Activated CD8-positive, alpha-beta memory T cell treated with anti-CD3 and anti-CD28 coated beads for 4 hours (primary cell): ENCODE results near the gene NUDT16L1.

ENCODE experiments used
- DNase-seq, 2 donors: peaks; one replicate each; pipeline ENCODE4 v3.0.0-alpha.2; 2020; ENCODE audit warnings: low read depth in 2 of 2

The NUDT16L1 gene

GRCh38 chr16:4694642-4695451, 1.5 kb downstream of the NUDT16L1 start:
- no peak for DNase-seq

GRCh38 chr16:4695473-4696171, 2.3 kb downstream of the NUDT16L1 start:
- no peak for DNase-seq

GRCh38 chr16:4696172-4696904, 3.0 kb downstream of the NUDT16L1 start:
- DNase-seq = no peak

GRCh38 chr16:4696905-4697847, 3.8 kb downstream of the NUDT16L1 start:
- no peak for DNase-seq

- DNase-seq = no peak
Observed at GRCh38 chr16:4697848-4698291, 4.5 kb downstream of the NUDT16L1 start.

GRCh38 chr16:4698321-4699045, 5.1 kb downstream of the NUDT16L1 start:
- DNase-seq = no peak

GRCh38 chr16:4699046-4699556, 5.7 kb downstream of the NUDT16L1 start:
- no peak for DNase-seq

GRCh38 chr16:4700380-4700996, 7.1 kb downstream of the NUDT16L1 start:
- no peak for DNase-seq

- no peak for DNase-seq
Observed at GRCh38 chr16:4700997-4701743, 7.8 kb downstream of the NUDT16L1 start.

GRCh38 chr16:4701791-4702465, 8.6 kb downstream of the NUDT16L1 start:
- DNase-seq = no peak

- no peak for DNase-seq
Observed at GRCh38 chr16:4702466-4702808, 9.1 kb downstream of the NUDT16L1 start.

- no peak for DNase-seq
Observed at GRCh38 chr16:4703906-4704305, 10.5 kb downstream of the NUDT16L1 start.

- no peak for DNase-seq
Observed at GRCh38 chr16:4704491-4704890, 11.1 kb downstream of the NUDT16L1 start.

GRCh38 chr16:4704913-4705312, 11.6 kb downstream of the NUDT16L1 start:
- no peak for DNase-seq

GRCh38 chr16:4706871-4707270, 13.5 kb downstream of the NUDT16L1 start:
- no peak for DNase-seq

GRCh38 chr16:4709481-4709880, 16.1 kb downstream of the NUDT16L1 start:
- DNase-seq = no peak

- no peak for DNase-seq
Observed at GRCh38 chr16:4713663-4714501, 20.5 kb downstream of the NUDT16L1 start.

GRCh38 chr16:4714996-4715395, 21.6 kb downstream of the NUDT16L1 start:
- DNase-seq = no peak
